ENCODE data around the gene FGFR2. TPM values are rescaled to one million over a fixed set of nuclear protein-coding genes. Genes with fewer than 3 reads are reported as not detected.

The FGFR2 gene
- total RNA-seq, 4 donors from 2014 or later = 8.4 to 16.5 (median 9.2) TPM

DNA sequence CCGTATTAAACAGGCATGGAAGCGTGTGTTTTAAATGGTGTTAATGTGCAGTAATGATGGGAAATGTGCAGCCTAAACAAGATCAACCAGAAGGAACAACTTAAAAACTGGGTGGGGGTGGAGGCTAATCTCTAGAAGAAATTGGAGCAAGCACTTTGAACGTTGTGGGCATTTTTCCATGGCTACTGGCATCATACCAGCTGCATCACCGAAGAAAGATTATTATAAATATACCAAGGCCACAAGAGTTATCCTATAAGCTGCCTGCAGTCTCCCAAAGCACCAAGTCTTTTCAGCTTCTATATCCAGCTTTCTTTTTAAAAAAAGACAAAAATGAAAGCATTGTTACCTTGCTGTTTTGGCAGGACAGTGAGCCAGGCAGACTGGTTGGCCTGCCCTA lies 79.9 kb downstream of the FGFR2 start:
- Histone ChIP-seq H3K9me3 (no peaks in the 10 kb centered on the region), H3K27me3 (no peaks in the 10 kb centered on the region), H3K27ac (no peak overlapping the region), H3K4me1 (peaks cover 0 to 10% (median 0%) of the 10 kb centered on the region in 4 donors), H3K36me3 (no peaks in the 10 kb centered on the region), H3K4me3 (no peak overlapping the region)
- no peak for DNase-seq (ENCODE audit: low spot score in 2 of 2)
- 68 to 73% methylated on average over 4 of the region's 4 CpGs for WGBS, 2 donors
- TF ChIP-seq EP300 (IDR thresholded peaks at IDR 0.05) (no peak), POLR2A (IDR thresholded peaks at IDR 0.05) (no peak)
- TF ChIP-seq, protein P1, sequence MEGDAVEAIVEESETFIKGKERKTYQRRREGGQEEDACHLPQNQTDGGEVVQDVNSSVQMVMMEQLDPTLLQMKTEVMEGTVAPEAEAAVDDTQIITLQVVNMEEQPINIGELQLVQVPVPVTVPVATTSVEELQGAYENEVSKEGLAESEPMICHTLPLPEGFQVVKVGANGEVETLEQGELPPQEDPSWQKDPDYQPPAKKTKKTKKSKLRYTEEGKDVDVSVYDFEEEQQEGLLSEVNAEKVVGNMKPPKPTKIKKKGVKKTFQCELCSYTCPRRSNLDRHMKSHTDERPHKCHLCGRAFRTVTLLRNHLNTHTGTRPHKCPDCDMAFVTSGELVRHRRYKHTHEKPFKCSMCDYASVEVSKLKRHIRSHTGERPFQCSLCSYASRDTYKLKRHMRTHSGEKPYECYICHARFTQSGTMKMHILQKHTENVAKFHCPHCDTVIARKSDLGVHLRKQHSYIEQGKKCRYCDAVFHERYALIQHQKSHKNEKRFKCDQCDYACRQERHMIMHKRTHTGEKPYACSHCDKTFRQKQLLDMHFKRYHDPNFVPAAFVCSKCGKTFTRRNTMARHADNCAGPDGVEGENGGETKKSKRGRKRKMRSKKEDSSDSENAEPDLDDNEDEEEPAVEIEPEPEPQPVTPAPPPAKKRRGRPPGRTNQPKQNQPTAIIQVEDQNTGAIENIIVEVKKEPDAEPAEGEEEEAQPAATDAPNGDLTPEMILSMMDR (IDR thresholded peaks at IDR 0.05) = no peak

DNA sequence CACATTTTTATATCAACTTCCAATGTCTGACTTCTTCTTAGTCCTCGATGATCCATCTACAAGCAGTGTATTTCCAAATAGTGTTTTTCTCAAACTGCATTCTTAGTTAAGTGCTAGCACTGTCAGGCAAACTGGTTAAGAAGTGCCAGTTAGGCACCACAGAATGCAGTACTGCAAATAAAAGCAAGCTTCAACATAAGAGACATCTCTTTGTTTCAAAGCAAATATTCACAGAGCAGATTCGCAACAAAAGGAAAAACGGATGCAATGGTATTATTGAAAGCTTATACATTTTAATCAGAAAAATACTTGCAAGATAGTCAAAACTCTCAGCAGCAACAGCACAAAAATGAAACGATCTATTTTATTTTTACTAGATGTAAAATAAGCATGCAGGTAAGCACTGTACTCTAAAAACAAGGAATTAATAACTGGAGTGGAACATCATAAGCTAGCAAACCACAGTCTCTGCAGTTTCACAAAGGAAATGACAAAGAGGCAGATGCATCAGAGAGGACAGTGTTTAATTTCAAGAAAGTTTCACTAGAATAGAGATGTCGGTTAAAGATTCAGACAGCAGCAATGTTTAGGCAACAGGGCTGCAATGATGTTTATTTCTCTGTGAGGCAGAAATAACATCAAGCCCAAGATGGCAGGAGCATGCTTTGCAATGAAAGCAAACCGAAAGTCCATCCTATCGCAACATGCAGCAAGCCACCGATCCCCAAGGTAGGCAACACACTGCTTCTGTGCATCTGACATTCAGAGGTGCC lies 82.0 kb downstream of the FGFR2 start:
- DNase-seq (ENCODE audit: low spot score in 2 of 2) = no peak
- no peak overlapping the region for H3K4me3 ChIP-seq
- H3K4me1 ChIP-seq = no peaks in the 10 kb centered on the region
- WGBS, 2 donors = 72 to 76% methylated on average over 8 of the region's 8 CpGs
- no peak overlapping the region for H3K27ac ChIP-seq
- no peaks in the 10 kb centered on the region for H3K9me3 ChIP-seq
- no peaks in the 10 kb centered on the region for H3K27me3 ChIP-seq
- no peak for TF ChIP-seq EP300 (IDR thresholded peaks at IDR 0.05)
- TF ChIP-seq, protein P1 (IDR thresholded peaks at IDR 0.05) = no peak
- H3K36me3 ChIP-seq = no peaks in the 10 kb centered on the region

DNA sequence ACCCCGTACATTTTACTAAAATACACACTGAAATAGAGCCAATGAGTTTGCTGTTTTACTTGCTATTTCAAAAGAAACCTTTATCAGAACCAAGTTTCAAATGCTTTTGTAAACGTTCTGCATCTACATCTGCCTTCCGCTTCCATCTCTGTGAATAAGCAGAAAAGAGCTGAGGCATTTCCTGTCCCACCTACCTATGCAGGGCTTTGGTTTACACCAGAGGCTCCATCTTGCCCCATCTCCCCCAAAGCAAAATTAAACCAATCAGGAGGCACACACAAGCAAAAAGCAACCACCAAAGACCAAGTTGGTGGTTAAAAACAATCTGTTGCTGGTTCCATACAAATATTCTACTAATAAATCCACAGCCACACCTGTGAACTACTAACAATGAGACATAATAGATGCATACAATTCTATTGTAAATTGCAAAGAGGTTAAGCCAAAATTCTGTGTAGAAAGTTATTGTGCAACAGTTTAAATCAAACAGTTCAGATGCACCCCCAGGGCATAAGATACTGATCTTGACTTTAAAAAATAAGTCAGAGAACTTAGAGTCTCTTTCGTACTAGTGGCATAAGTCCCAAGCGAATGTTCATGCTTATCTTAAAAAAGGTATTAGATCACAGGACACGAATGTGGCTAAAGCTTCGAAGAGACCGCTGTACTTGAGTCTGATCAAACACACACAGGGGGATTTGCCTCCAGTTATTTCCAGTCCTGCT lies 83.9 kb downstream of the FGFR2 start:
- Histone ChIP-seq H3K4me1 (peaks cover 0 to 3% (median 0%) of the 10 kb centered on the region in 4 donors), H3K4me3 (no peak overlapping the region), H3K27ac (no peak overlapping the region), H3K9me3 (no peaks in the 10 kb centered on the region), H3K27me3 (no peaks in the 10 kb centered on the region), H3K36me3 (no peaks in the 10 kb centered on the region)
- 86 to 89% methylated on average over 8 of the region's 8 CpGs for WGBS, 2 donors
- TF ChIP-seq, protein P1 (IDR thresholded peaks at IDR 0.05) = no peak
- TF ChIP-seq POLR2A (IDR thresholded peaks at IDR 0.05) (no peak), EP300 (IDR thresholded peaks at IDR 0.05) (no peak)
- DNase-seq (ENCODE audit: low spot score in 2 of 2) = no peak

DNA sequence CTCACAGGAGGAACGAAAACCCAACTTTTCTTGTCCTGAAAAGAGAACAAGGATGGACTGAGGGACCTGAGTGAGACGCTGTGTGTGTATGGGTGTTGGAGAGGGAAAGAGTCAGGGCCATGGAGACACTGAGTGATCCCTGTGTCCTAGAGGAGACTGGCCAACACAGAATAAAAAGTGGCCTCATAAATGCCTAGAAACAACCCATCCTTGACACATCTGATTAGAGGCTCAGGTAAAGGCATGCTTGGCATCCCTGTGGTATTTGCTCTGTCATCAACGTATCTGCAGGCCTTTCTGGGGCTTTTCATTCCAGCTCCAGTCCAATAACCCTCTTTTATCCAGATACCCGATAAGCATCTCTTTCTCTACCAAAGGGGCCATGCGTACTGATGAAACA lies 86.3 kb downstream of the FGFR2 start:
- no peaks in the 10 kb centered on the region for H3K9me3 ChIP-seq
- WGBS, 2 donors = 85 to 89% methylated on average over 5 of the region's 5 CpGs
- peaks cover 0 to 3% (median 0%) of the 10 kb centered on the region in 4 donors for H3K4me1 ChIP-seq
- no peak overlapping the region for H3K4me3 ChIP-seq
- H3K36me3 ChIP-seq = no peaks in the 10 kb centered on the region
- no peak for DNase-seq (ENCODE audit: low spot score in 2 of 2)
- no peaks in the 10 kb centered on the region for H3K27me3 ChIP-seq
- TF ChIP-seq, protein P1 (IDR thresholded peaks at IDR 0.05) = no peak
- TF ChIP-seq EP300 (IDR thresholded peaks at IDR 0.05) (no peak), POLR2A (IDR thresholded peaks at IDR 0.05) (no peak)
- H3K27ac ChIP-seq = no peak overlapping the region

DNA sequence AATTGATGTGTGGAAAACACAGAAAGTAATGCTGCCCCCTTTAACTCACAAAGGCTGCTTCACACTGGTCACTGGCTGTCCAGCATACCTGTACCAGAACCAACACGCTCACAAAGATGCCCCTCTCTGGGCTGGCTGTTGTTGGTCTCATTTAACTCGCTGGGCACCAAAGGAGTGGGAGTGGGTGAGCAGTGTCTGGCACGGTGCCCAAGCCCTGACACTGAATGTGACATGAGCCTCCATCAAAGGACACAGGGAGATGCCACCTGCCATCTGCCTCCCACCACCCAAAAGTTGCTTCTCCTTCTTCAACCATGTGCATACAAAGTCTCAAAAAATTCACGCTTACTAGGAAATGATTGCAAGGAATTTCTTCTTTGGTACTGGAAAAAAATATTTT lies 86.8 kb downstream of the FGFR2 start:
- 79 to 82% methylated on average over 4 of the region's 4 CpGs for WGBS, 2 donors
- no peak for TF ChIP-seq POLR2A (IDR thresholded peaks at IDR 0.05)
- TF ChIP-seq, protein P1 (IDR thresholded peaks at IDR 0.05) = no peak
- TF ChIP-seq EP300 (IDR thresholded peaks at IDR 0.05) = no peak
- H3K4me3 ChIP-seq = no peak overlapping the region

More for the DNA sequence above, 86.8 kb downstream of the FGFR2 start:
- H3K4me1 ChIP-seq = peaks cover 0 to 3% (median 0%) of the 10 kb centered on the region in 4 donors
- no peaks in the 10 kb centered on the region for H3K27me3 ChIP-seq
- DNase-seq (ENCODE audit: low spot score in 2 of 2) = no peak
- H3K9me3 ChIP-seq = no peaks in the 10 kb centered on the region
- no peaks in the 10 kb centered on the region for H3K36me3 ChIP-seq
- no peak overlapping the region for H3K27ac ChIP-seq

Measured in tibial nerve (tissue), 4 donors.